Measurements from ENCODE around the gene GAS6. TPM values are rescaled to one million over a fixed set of nuclear protein-coding genes. Genes with fewer than 3 reads are reported as not detected.

Gene GAS6
- polyA plus RNA-seq, 1 donor from 2014 or later = 52.4 TPM

- Histone ChIP-seq H3K9me2 (ENCODE audit: insufficient read depth, low read length) (no peaks in the 10 kb centered on the region), H3K9me3 (ENCODE audit: low read length) (no peaks in the 10 kb centered on the region), H3K27ac (ENCODE audit: low read length) (no peak overlapping the region), H4K20me1 (ENCODE audit: insufficient read depth) (no peaks in the 10 kb centered on the region), H3K36me3 (ENCODE audit: insufficient read depth, low read length) (no peaks in the 10 kb centered on the region), H3F3A (ENCODE audit: insufficient read depth, low read length, poor library complexity, severe bottlenecking) (no peaks in the 10 kb centered on the region), H3K4me3 (ENCODE audit: low read length) (no peak overlapping the region), H2AFZ (ENCODE audit: low read depth, low read length) (no peak overlapping the region), H3K4me2 (ENCODE audit: low read length) (no peak overlapping the region), H3K9ac (ENCODE audit: low read length) (no peak overlapping the region), H3K79me2 (replicated peaks; ENCODE audit: insufficient read depth, low read length) (no peaks in the 10 kb centered on the region), H3K27me3 (ENCODE audit: insufficient read depth, low read depth, low read length) (no peaks in the 10 kb centered on the region)
- no peak for TF ChIP-seq TAF1 (IDR thresholded peaks at IDR 0.05; ENCODE audit: low read depth)
- TF ChIP-seq EP300 (conservative IDR thresholded peaks at IDR 0.05; ENCODE audit: poor library complexity, severe bottlenecking) = no peak
- no peak for TF ChIP-seq MXI1 (conservative IDR thresholded peaks at IDR 0.05; ENCODE audit: poor library complexity, severe bottlenecking)
- no peak for TF ChIP-seq POLR2AphosphoS5 (IDR thresholded peaks at IDR 0.05)
Observed at GRCh38 chr13:113783200-113783881, 80.5 kb downstream of the GAS6 start.

- no peak overlapping the region for H3K9ac ChIP-seq (ENCODE audit: low read length)
- H3K9me3 ChIP-seq (ENCODE audit: low read length) = no peaks in the 10 kb centered on the region
- H3K27me3 ChIP-seq (ENCODE audit: insufficient read depth, low read depth, low read length) = peaks cover 3% of the 10 kb centered on the region
Observed at GRCh38 chr13:113782472-113782871, 81.4 kb downstream of the GAS6 start.

GRCh38 chr13:113781571-113781970 lies 82.3 kb downstream of the GAS6 start:
- Histone ChIP-seq H3K9me2 (ENCODE audit: insufficient read depth, low read length) (no peaks in the 10 kb centered on the region), H2AFZ (ENCODE audit: low read depth, low read length) (no peak overlapping the region), H3K27ac (ENCODE audit: low read length) (no peak overlapping the region), H3K9me3 (ENCODE audit: low read length) (no peaks in the 10 kb centered on the region), H3F3A (ENCODE audit: insufficient read depth, low read length, poor library complexity, severe bottlenecking) (no peaks in the 10 kb centered on the region), H3K36me3 (ENCODE audit: insufficient read depth, low read length) (no peaks in the 10 kb centered on the region), H3K27me3 (ENCODE audit: insufficient read depth, low read depth, low read length) (peaks cover 11% of the 10 kb centered on the region), H4K20me1 (ENCODE audit: insufficient read depth) (no peaks in the 10 kb centered on the region), H3K4me2 (ENCODE audit: low read length) (no peak overlapping the region), H3K9ac (ENCODE audit: low read length) (no peak overlapping the region), H3K4me3 (ENCODE audit: low read length) (no peak overlapping the region), H3K79me2 (replicated peaks; ENCODE audit: insufficient read depth, low read length) (no peaks in the 10 kb centered on the region)
- TF ChIP-seq POLR2AphosphoS5 (IDR thresholded peaks at IDR 0.05) = no peak
- TF ChIP-seq, protein P1, sequence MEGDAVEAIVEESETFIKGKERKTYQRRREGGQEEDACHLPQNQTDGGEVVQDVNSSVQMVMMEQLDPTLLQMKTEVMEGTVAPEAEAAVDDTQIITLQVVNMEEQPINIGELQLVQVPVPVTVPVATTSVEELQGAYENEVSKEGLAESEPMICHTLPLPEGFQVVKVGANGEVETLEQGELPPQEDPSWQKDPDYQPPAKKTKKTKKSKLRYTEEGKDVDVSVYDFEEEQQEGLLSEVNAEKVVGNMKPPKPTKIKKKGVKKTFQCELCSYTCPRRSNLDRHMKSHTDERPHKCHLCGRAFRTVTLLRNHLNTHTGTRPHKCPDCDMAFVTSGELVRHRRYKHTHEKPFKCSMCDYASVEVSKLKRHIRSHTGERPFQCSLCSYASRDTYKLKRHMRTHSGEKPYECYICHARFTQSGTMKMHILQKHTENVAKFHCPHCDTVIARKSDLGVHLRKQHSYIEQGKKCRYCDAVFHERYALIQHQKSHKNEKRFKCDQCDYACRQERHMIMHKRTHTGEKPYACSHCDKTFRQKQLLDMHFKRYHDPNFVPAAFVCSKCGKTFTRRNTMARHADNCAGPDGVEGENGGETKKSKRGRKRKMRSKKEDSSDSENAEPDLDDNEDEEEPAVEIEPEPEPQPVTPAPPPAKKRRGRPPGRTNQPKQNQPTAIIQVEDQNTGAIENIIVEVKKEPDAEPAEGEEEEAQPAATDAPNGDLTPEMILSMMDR (IDR thresholded peaks at IDR 0.05; ENCODE audit: poor library complexity, severe bottlenecking) = no peak
- no peak for TF ChIP-seq TAF1 (IDR thresholded peaks at IDR 0.05; ENCODE audit: low read depth)
- TF ChIP-seq EP300 (conservative IDR thresholded peaks at IDR 0.05; ENCODE audit: poor library complexity, severe bottlenecking) = no peak
- TF ChIP-seq RAD21 (conservative IDR thresholded peaks at IDR 0.05) = no peak
- TF ChIP-seq, protein P2, sequence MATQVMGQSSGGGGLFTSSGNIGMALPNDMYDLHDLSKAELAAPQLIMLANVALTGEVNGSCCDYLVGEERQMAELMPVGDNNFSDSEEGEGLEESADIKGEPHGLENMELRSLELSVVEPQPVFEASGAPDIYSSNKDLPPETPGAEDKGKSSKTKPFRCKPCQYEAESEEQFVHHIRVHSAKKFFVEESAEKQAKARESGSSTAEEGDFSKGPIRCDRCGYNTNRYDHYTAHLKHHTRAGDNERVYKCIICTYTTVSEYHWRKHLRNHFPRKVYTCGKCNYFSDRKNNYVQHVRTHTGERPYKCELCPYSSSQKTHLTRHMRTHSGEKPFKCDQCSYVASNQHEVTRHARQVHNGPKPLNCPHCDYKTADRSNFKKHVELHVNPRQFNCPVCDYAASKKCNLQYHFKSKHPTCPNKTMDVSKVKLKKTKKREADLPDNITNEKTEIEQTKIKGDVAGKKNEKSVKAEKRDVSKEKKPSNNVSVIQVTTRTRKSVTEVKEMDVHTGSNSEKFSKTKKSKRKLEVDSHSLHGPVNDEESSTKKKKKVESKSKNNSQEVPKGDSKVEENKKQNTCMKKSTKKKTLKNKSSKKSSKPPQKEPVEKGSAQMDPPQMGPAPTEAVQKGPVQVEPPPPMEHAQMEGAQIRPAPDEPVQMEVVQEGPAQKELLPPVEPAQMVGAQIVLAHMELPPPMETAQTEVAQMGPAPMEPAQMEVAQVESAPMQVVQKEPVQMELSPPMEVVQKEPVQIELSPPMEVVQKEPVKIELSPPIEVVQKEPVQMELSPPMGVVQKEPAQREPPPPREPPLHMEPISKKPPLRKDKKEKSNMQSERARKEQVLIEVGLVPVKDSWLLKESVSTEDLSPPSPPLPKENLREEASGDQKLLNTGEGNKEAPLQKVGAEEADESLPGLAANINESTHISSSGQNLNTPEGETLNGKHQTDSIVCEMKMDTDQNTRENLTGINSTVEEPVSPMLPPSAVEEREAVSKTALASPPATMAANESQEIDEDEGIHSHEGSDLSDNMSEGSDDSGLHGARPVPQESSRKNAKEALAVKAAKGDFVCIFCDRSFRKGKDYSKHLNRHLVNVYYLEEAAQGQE (IDR thresholded peaks at IDR 0.05; ENCODE audit: borderline replicate concordance) = no peak
- no peak for TF ChIP-seq MXI1 (conservative IDR thresholded peaks at IDR 0.05; ENCODE audit: poor library complexity, severe bottlenecking)
- TF ChIP-seq EZH2 (IDR thresholded peaks at IDR 0.05; ENCODE audit: borderline replicate concordance, insufficient read depth, low read length, poor library complexity, severe bottlenecking) = no peak
- TF ChIP-seq SMC3 (conservative IDR thresholded peaks at IDR 0.05; ENCODE audit: poor library complexity) = no peak

More at GRCh38 chr13:113782472-113782871, 81.4 kb downstream of the GAS6 start:
- TF ChIP-seq POLR2AphosphoS5 (IDR thresholded peaks at IDR 0.05) (no peak), EP300 (conservative IDR thresholded peaks at IDR 0.05; ENCODE audit: poor library complexity, severe bottlenecking) (no peak), TAF1 (IDR thresholded peaks at IDR 0.05; ENCODE audit: low read depth) (no peak), MXI1 (conservative IDR thresholded peaks at IDR 0.05; ENCODE audit: poor library complexity, severe bottlenecking) (no peak), EZH2 (IDR thresholded peaks at IDR 0.05; ENCODE audit: borderline replicate concordance, insufficient read depth, low read length, poor library complexity, severe bottlenecking) (no peak), SMC3 (conservative IDR thresholded peaks at IDR 0.05; ENCODE audit: poor library complexity) (no peak), RAD21 (conservative IDR thresholded peaks at IDR 0.05) (no peak)
- H3F3A ChIP-seq (ENCODE audit: insufficient read depth, low read length, poor library complexity, severe bottlenecking) = no peaks in the 10 kb centered on the region
- no peaks in the 10 kb centered on the region for H3K79me2 ChIP-seq (replicated peaks; ENCODE audit: insufficient read depth, low read length)
- H4K20me1 ChIP-seq (ENCODE audit: insufficient read depth) = no peaks in the 10 kb centered on the region
- no peaks in the 10 kb centered on the region for H3K9me2 ChIP-seq (ENCODE audit: insufficient read depth, low read length)
- H3K36me3 ChIP-seq (ENCODE audit: insufficient read depth, low read length) = no peaks in the 10 kb centered on the region
- no peak overlapping the region for H3K4me2 ChIP-seq (ENCODE audit: low read length)
- H3K27ac ChIP-seq (ENCODE audit: low read length) = no peak overlapping the region
- no peak overlapping the region for H2AFZ ChIP-seq (ENCODE audit: low read depth, low read length)
- no peak overlapping the region for H3K4me3 ChIP-seq (ENCODE audit: low read length)
